Stimulated activated CD8-positive, alpha-beta memory T cell treated with anti-CD3 and anti-CD28 coated beads, Interleukin-15, amount 100 ng/mL, for 1 hour (primary cell): ENCODE measurements around the gene CBLIF.
"Not testable (repeated sequence)": the region's sequence is repeated elsewhere in the genome, so short reads cannot be mapped to it uniquely, and the experiment has no call there.

Experiments
- DNase-seq: peaks from one replicate; pipeline ENCODE4 v3.0.0-alpha.2; 2020; ENCODE audit warnings: low read depth

Gene CBLIF

GRCh38 chr11:59847626-59848025 lies 2.3 kb upstream of the CBLIF start:
- DNase-seq: no peak

- DNase-seq: no peak
Observed at GRCh38 chr11:59846556-59846955, 1.3 kb upstream of the CBLIF start.

- no peak for DNase-seq
Observed at GRCh38 chr11:59842316-59842715, 3.0 kb downstream of the CBLIF start.

GRCh38 chr11:59841514-59841913 lies 3.8 kb downstream of the CBLIF start:
- DNase-seq: no peak

GRCh38 chr11:59839615-59840014 lies 5.7 kb downstream of the CBLIF start:
- no peak for DNase-seq

GRCh38 chr11:59833602-59834001 lies 11.7 kb downstream of the CBLIF start:
- no peak for DNase-seq

GRCh38 chr11:59829358-59829757 lies 15.9 kb downstream of the CBLIF start:
- no peak for DNase-seq

GRCh38 chr11:59822989-59823566 lies 22.2 kb downstream of the CBLIF start:
- no peak for DNase-seq

GRCh38 chr11:59818572-59818971 lies 26.7 kb downstream of the CBLIF start:
- no peak for DNase-seq

GRCh38 chr11:59816434-59816833 lies 28.9 kb downstream of the CBLIF start:
- not testable (repeated sequence) for DNase-seq

GRCh38 chr11:59815754-59816153 lies 29.5 kb downstream of the CBLIF start:
- no peak for DNase-seq

GRCh38 chr11:59814021-59814420 lies 31.3 kb downstream of the CBLIF start:
- no peak for DNase-seq

GRCh38 chr11:59813364-59813763 lies 31.9 kb downstream of the CBLIF start:
- DNase-seq: no peak

- DNase-seq: no peak
Observed at GRCh38 chr11:59812220-59812619, 33.1 kb downstream of the CBLIF start.

- DNase-seq: no peak
Observed at GRCh38 chr11:59810911-59811259, 34.4 kb downstream of the CBLIF start.

- DNase-seq: peak; percentile 83
Observed at GRCh38 chr11:59810189-59810910, 34.9 kb downstream of the CBLIF start, which contains the start of gene MRPL16. TSS of gene MRPL16 (minus strand) at chr11:59810778. CDS start at chr11:59810658, 120 bp downstream.

- DNase-seq: no peak
Observed at GRCh38 chr11:59807047-59807610, 38.2 kb downstream of the CBLIF start.

GRCh38 chr11:59804061-59804460 lies 41.2 kb downstream of the CBLIF start:
- no peak for DNase-seq

- DNase-seq: peak; percentile 15
Observed at GRCh38 chr11:59802639-59803176, 42.6 kb downstream of the CBLIF start.

- DNase-seq: no peak
Observed at GRCh38 chr11:59801981-59802638, 43.2 kb downstream of the CBLIF start.

GRCh38 chr11:59801160-59801706 lies 44.1 kb downstream of the CBLIF start:
- no peak for DNase-seq

- DNase-seq: no peak
Observed at GRCh38 chr11:59800390-59801025, 44.8 kb downstream of the CBLIF start.
